ENCODE data around the gene ADK. TPM values are rescaled to one million over a fixed set of nuclear protein-coding genes. Genes with fewer than 3 reads are reported as not detected.

Gene ADK
- total and polyA plus RNA-seq, 2 of the 13 experiments (the other 11 are each of a cell fraction or from before 2014, with no cell fraction given), result 48.6 to 79.1 TPM

- peak; percentile 71 for TF ChIP-seq AGO2 (optimal IDR thresholded peaks at IDR 0.05; ENCODE audit: low read depth, low read length)
- 0 out of 2 replicates have a peak, but pooled peaks have one; percentile 54 for TF ChIP-seq HES4 (CRISPR knock-in tag; IDR thresholded peaks at IDR 0.05; ENCODE audit: borderline replicate concordance)
- TF ChIP-seq, protein P1, sequence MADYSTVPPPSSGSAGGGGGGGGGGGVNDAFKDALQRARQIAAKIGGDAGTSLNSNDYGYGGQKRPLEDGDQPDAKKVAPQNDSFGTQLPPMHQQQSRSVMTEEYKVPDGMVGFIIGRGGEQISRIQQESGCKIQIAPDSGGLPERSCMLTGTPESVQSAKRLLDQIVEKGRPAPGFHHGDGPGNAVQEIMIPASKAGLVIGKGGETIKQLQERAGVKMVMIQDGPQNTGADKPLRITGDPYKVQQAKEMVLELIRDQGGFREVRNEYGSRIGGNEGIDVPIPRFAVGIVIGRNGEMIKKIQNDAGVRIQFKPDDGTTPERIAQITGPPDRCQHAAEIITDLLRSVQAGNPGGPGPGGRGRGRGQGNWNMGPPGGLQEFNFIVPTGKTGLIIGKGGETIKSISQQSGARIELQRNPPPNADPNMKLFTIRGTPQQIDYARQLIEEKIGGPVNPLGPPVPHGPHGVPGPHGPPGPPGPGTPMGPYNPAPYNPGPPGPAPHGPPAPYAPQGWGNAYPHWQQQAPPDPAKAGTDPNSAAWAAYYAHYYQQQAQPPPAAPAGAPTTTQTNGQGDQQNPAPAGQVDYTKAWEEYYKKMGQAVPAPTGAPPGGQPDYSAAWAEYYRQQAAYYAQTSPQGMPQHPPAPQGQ (CRISPR knock-in tag; IDR thresholded peaks at IDR 0.05; ENCODE audit: borderline replicate concordance), result no peak
- TF ChIP-seq MED13 (CRISPR knock-in tag; IDR thresholded peaks at IDR 0.05), result 0 out of 2 replicates have a peak, but pooled peaks have one; percentile 45
- no peak for TF ChIP-seq NPAS2 (CRISPR knock-in tag; IDR thresholded peaks at IDR 0.05; ENCODE audit: borderline replicate concordance)
- TF ChIP-seq NR0B2 (CRISPR knock-in tag; IDR thresholded peaks at IDR 0.05), result peak; percentile 66; the same call in 1 of the 2 replicates
- no peak for TF ChIP-seq ZNF790 (CRISPR knock-in tag; IDR thresholded peaks at IDR 0.05; ENCODE audit: borderline replicate concordance)
- peak; percentile 45 for TF ChIP-seq HOXA3 (CRISPR knock-in tag; IDR thresholded peaks at IDR 0.05)
- peak; percentile 54; the same call in 1 of the 2 replicates for TF ChIP-seq HBP1 (CRISPR knock-in tag; IDR thresholded peaks at IDR 0.05; ENCODE audit: low read depth)
- peak; percentile 64; the same call in 1 of the 2 replicates for TF ChIP-seq ZNF431 (CRISPR knock-in tag; IDR thresholded peaks at IDR 0.05; ENCODE audit: borderline replicate concordance, low read depth)
- 0 out of 2 replicates have a peak, but pooled peaks have one; percentile 76 for TF ChIP-seq HOXA5 (CRISPR knock-in tag; IDR thresholded peaks at IDR 0.05)
- no peak for TF ChIP-seq ZNF570 (CRISPR knock-in tag; IDR thresholded peaks at IDR 0.05; ENCODE audit: borderline replicate concordance)
- TF ChIP-seq PLSCR1 (CRISPR knock-in tag; IDR thresholded peaks at IDR 0.05; ENCODE audit: borderline replicate concordance), result no peak
- TF ChIP-seq, protein P2, sequence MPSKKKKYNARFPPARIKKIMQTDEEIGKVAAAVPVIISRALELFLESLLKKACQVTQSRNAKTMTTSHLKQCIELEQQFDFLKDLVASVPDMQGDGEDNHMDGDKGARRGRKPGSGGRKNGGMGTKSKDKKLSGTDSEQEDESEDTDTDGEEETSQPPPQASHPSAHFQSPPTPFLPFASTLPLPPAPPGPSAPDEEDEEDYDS (CRISPR knock-in tag; IDR thresholded peaks at IDR 0.05), result peak; percentile 91
- TF ChIP-seq ZNF256 (CRISPR knock-in tag; conservative IDR thresholded peaks at IDR 0.05), result no peak
- TF ChIP-seq PHF5A (CRISPR knock-in tag; IDR thresholded peaks at IDR 0.05; ENCODE audit: low read depth, unreplicated experiment), result no peak
- 0 out of 2 replicates have a peak, but pooled peaks have one; percentile 15 for TF ChIP-seq REL (CRISPR knock-in tag; conservative IDR thresholded peaks at IDR 0.05)
- TF ChIP-seq ARID5B (CRISPR knock-in tag; IDR thresholded peaks at IDR 0.05), result peak; percentile 38; the same call in 1 of the 2 replicates
Measured at GRCh38 chr10:74150990-74151878, at the start of gene ADK (continued).
